Activated CD8-positive, alpha-beta T cell treated with anti-CD3 and anti-CD28 coated beads, Interleukin-2, amount 10 ng/mL, durations not matched to agents 7 days and 5 days (primary cell): ENCODE results near the gene PTGES. TPM values are rescaled to one million over a fixed set of nuclear protein-coding genes. Genes with fewer than 3 reads are reported as not detected.

Experiments
- ATAC-seq: fragments of 150-1000 bp; cut with Tn5 transposase; one replicate; pipeline ENCODE4 v1.10.0; 2021; ENCODE audit warnings: moderate library complexity
- CTCF ChIA-PET: fragments of 350-600 bp; sonication (Branson Sonifier 250); formaldehyde crosslinking; loops from one replicate; lab custom pipeline; 2021; ENCODE audit warnings: antibody characterized with exemption; lab: Charles Lee
- POLR2A ChIA-PET: fragments of 350-600 bp; sonication (Branson Sonifier 250); formaldehyde crosslinking; loops from one replicate; lab custom pipeline; 2021; ENCODE audit warnings: antibody characterized with exemption; lab: Charles Lee
- DNase-seq: peaks from one replicate; pipeline ENCODE4 v3.0.0-alpha.2; 2020
- H3K27ac Mint-ChIP-seq: one replicate; pipeline ENCODE4 v1.8.0; 2021; ENCODE audit warnings: mild to moderate bottlenecking, mixed read lengths
- H3K27me3 Mint-ChIP-seq: one replicate; pipeline ENCODE4 v1.8.0; 2021; ENCODE audit warnings: low read depth, mixed read lengths
- H3K36me3 Mint-ChIP-seq: one replicate; pipeline ENCODE4 v1.8.0; 2021; ENCODE audit warnings: low read depth, mixed read lengths
- H3K4me1 Mint-ChIP-seq: one replicate; pipeline ENCODE4 v1.8.0; 2021; ENCODE audit warnings: low read depth, mixed read lengths
- H3K4me3 Mint-ChIP-seq: one replicate; pipeline ENCODE4 v1.8.0; 2021; ENCODE audit warnings: mild to moderate bottlenecking, mixed read lengths
- H3K9me3 Mint-ChIP-seq: one replicate; pipeline ENCODE4 v1.8.0; 2022; ENCODE audit warnings: mixed read lengths; ENCODE audit not compliant: insufficient read depth
- total RNA-seq, 2 experiments: library from RNA; stranded (reverse); gene quantifications; one replicate each; pipeline ENCODE4 v1.2.3, GENCODE V29; 2021

The PTGES gene
- total RNA-seq, 2 experiments from 2014 or later: not detected

GRCh38 chr9:129740666-129741464 is 12.0 kb downstream of the PTGES start:
- Mint-ChIP-seq H3K4me3 (no peak overlapping the region), H3K4me1 (peaks cover 12% of the 10 kb centered on the region), H3K27ac (no peak overlapping the region), H3K36me3 (no peaks in the 10 kb centered on the region), H3K27me3 (peaks cover 2% of the 10 kb centered on the region), H3K9me3 (no peaks in the 10 kb centered on the region)
- ChIA-PET POLR2A (no interaction called here), CTCF (interaction anchor here (1.8 to 7.6 kb wide), 3 partner anchors 14 to 50 kb away, joined by 7 to 111 read pairs (median 90); no protein-coding TSS in a partner anchor)
- ATAC-seq (no peak), DNase-seq (no peak)

- H3K4me3 Mint-ChIP-seq: no peak overlapping the region
- CTCF ChIA-PET: interaction anchor here (0.7 to 7.6 kb wide), 4 partner anchors 13 to 50 kb away, joined by 3 to 111 read pairs (median 48); no protein-coding TSS in a partner anchor
Observed at GRCh38 chr9:129740174-129740573, 12.7 kb downstream of the PTGES start.

GRCh38 chr9:129739432-129739831 is 13.4 kb downstream of the PTGES start:
- Mint-ChIP-seq H3K27me3 (peaks cover 2% of the 10 kb centered on the region), H3K4me3 (no peak overlapping the region), H3K36me3 (no peaks in the 10 kb centered on the region), H3K9me3 (no peaks in the 10 kb centered on the region), H3K4me1 (peaks cover 12% of the 10 kb centered on the region), H3K27ac (no peak overlapping the region)
- DNase-seq: no peak
- ChIA-PET POLR2A (no interaction called here), CTCF (interaction anchor here (0.7 to 7.6 kb wide), 6 partner anchors 12 to 113 kb away, joined by 3 to 111 read pairs (median 7); partner anchors contain the start of gene NTMT1)
- no peak for ATAC-seq

More at GRCh38 chr9:129740174-129740573, 12.7 kb downstream of the PTGES start:
- no peak for ATAC-seq
- H3K27me3 Mint-ChIP-seq: peaks cover 2% of the 10 kb centered on the region
- no peak for DNase-seq
- no peak overlapping the region for H3K27ac Mint-ChIP-seq
- H3K36me3 Mint-ChIP-seq: no peaks in the 10 kb centered on the region
- H3K9me3 Mint-ChIP-seq: no peaks in the 10 kb centered on the region
- peaks cover 12% of the 10 kb centered on the region for H3K4me1 Mint-ChIP-seq
- POLR2A ChIA-PET: no interaction called here

GRCh38 chr9:129737479-129738274 is 15.2 kb downstream of the PTGES start:
- peak overlapping the region; percentile 73 for H3K27ac Mint-ChIP-seq
- peaks cover 12% of the 10 kb centered on the region for H3K4me1 Mint-ChIP-seq
- DNase-seq (peak; percentile 90), ATAC-seq (peak; percentile 94)
- no peaks in the 10 kb centered on the region for H3K36me3 Mint-ChIP-seq
- no peaks in the 10 kb centered on the region for H3K9me3 Mint-ChIP-seq
- H3K27me3 Mint-ChIP-seq: no peaks in the 10 kb centered on the region
- ChIA-PET CTCF (interaction anchor here (0.6 to 7.6 kb wide), 44 partner anchors 8 to 606 kb away, joined by 3 to 111 read pairs (median 4); partner anchors contain the start of genes ASB6, NTMT1 and PTGES), POLR2A (interaction anchor here (0.8 to 1.5 kb wide), 7 partner anchors 9 to 71 kb away, joined by 3 to 5 read pairs (median 3); no protein-coding TSS in a partner anchor)
- H3K4me3 Mint-ChIP-seq: peak overlapping the region; percentile 69

GRCh38 chr9:129736334-129736733 is 16.5 kb downstream of the PTGES start:
- Mint-ChIP-seq H3K27me3 (peaks cover 7% of the 10 kb centered on the region), H3K36me3 (no peaks in the 10 kb centered on the region), H3K4me1 (peaks cover 12% of the 10 kb centered on the region), H3K4me3 (no peak overlapping the region), H3K27ac (no peak overlapping the region), H3K9me3 (no peaks in the 10 kb centered on the region)
- CTCF ChIA-PET: interaction anchor here (1.8 to 7.6 kb wide), 5 partner anchors 9 to 53 kb away, joined by 6 to 111 read pairs (median 25); no protein-coding TSS in a partner anchor
- ATAC-seq (no peak), DNase-seq (no peak)
- POLR2A ChIA-PET: no interaction called here

- H3K27me3 Mint-ChIP-seq: peaks cover 10% of the 10 kb centered on the region
- ATAC-seq: no peak
- no peaks in the 10 kb centered on the region for H3K36me3 Mint-ChIP-seq
- peaks cover 12% of the 10 kb centered on the region for H3K4me1 Mint-ChIP-seq
- H3K4me3 Mint-ChIP-seq: no peak overlapping the region
- H3K27ac Mint-ChIP-seq: no peak overlapping the region
- POLR2A ChIA-PET: no interaction called here
- CTCF ChIA-PET: interaction anchor here (5.5 to 7.6 kb wide), 2 partner anchors 9 to 48 kb away, joined by 90 to 111 read pairs; no protein-coding TSS in a partner anchor
- H3K9me3 Mint-ChIP-seq: no peaks in the 10 kb centered on the region
- DNase-seq: no peak
Observed at GRCh38 chr9:129735546-129735945, 17.3 kb downstream of the PTGES start.

- Mint-ChIP-seq H3K4me3 (no peak overlapping the region), H3K27me3 (peaks cover 18% of the 10 kb centered on the region), H3K36me3 (no peaks in the 10 kb centered on the region), H3K9me3 (no peaks in the 10 kb centered on the region), H3K4me1 (peaks cover 12% of the 10 kb centered on the region), H3K27ac (no peak overlapping the region)
- no peak for ATAC-seq
- CTCF ChIA-PET: no interaction called here
- DNase-seq: no peak
- POLR2A ChIA-PET: no interaction called here
Observed at GRCh38 chr9:129733632-129733953, 19.2 kb downstream of the PTGES start.

GRCh38 chr9:129732946-129733631 is 19.8 kb downstream of the PTGES start:
- no peak overlapping the region for H3K4me3 Mint-ChIP-seq
- H3K27me3 Mint-ChIP-seq: peaks cover 18% of the 10 kb centered on the region
- CTCF ChIA-PET: no interaction called here
- ATAC-seq: no peak
- H3K36me3 Mint-ChIP-seq: no peaks in the 10 kb centered on the region
- no peak for DNase-seq
- H3K4me1 Mint-ChIP-seq: peaks cover 8% of the 10 kb centered on the region
- H3K9me3 Mint-ChIP-seq: no peaks in the 10 kb centered on the region
- POLR2A ChIA-PET: no interaction called here
- H3K27ac Mint-ChIP-seq: no peak overlapping the region

- no peak overlapping the region for H3K27ac Mint-ChIP-seq
- H3K27me3 Mint-ChIP-seq: peaks cover 21% of the 10 kb centered on the region
- DNase-seq (no peak), ATAC-seq (no peak)
- ChIA-PET CTCF (no interaction called here), POLR2A (no interaction called here)
- H3K4me3 Mint-ChIP-seq: no peak overlapping the region
- H3K9me3 Mint-ChIP-seq: no peaks in the 10 kb centered on the region
- H3K36me3 Mint-ChIP-seq: no peaks in the 10 kb centered on the region
- H3K4me1 Mint-ChIP-seq: peaks cover 1% of the 10 kb centered on the region
Observed at GRCh38 chr9:129732100-129732499, 20.7 kb downstream of the PTGES start.

GRCh38 chr9:129731477-129732085 is 21.3 kb downstream of the PTGES start:
- DNase-seq (no peak), ATAC-seq (no peak)
- Mint-ChIP-seq H3K27me3 (peaks cover 21% of the 10 kb centered on the region), H3K27ac (no peak overlapping the region), H3K4me3 (no peak overlapping the region), H3K9me3 (no peaks in the 10 kb centered on the region), H3K4me1 (peaks cover 3% of the 10 kb centered on the region), H3K36me3 (no peaks in the 10 kb centered on the region)
- CTCF ChIA-PET: no interaction called here
- POLR2A ChIA-PET: no interaction called here

GRCh38 chr9:129728744-129729143 is 24.1 kb downstream of the PTGES start:
- ChIA-PET POLR2A (interaction anchor here (0.7 kb wide), 1 partner anchor 9 kb away, joined by 4 read pairs; no protein-coding TSS in a partner anchor), CTCF (interaction anchor here (0.8 to 5.3 kb wide), 6 partner anchors 11 to 597 kb away, joined by 3 to 90 read pairs (median 6); no protein-coding TSS in a partner anchor)
- no peaks in the 10 kb centered on the region for H3K9me3 Mint-ChIP-seq
- H3K4me3 Mint-ChIP-seq: no peak overlapping the region
- DNase-seq: no peak
- no peak for ATAC-seq
- H3K4me1 Mint-ChIP-seq: peaks cover 3% of the 10 kb centered on the region
- H3K36me3 Mint-ChIP-seq: no peaks in the 10 kb centered on the region
- H3K27ac Mint-ChIP-seq: no peak overlapping the region
- H3K27me3 Mint-ChIP-seq: peaks cover 21% of the 10 kb centered on the region
